Measurements from ENCODE around the gene ZNF212. TPM values are rescaled to one million over a fixed set of nuclear protein-coding genes. Genes with fewer than 3 reads are reported as not detected.

ZNF212 gene
- total and polyA plus RNA-seq, 9 of the 15 experiments (the other 6 are each of a cell fraction or from before 2014, with no cell fraction given): 1.8 to 21.4 (median 7.2) TPM

- Histone ChIP-seq H3K4me1 (replicated peaks in 1 of 2; ENCODE audit: control insufficient read depth in 2 of 2, insufficient read depth in 2 of 2, low read length in 2 of 2) (peaks cover 0 to 21% of the 10 kb centered on the region in 2 experiments; a peak in 2 of 5 replicates), H3K27me3 (ENCODE audit: control insufficient read depth in 2 of 2, insufficient read depth in 2 of 2, low read length in 2 of 2) (peaks cover 9 to 89% of the 10 kb centered on the region in 2 experiments; a peak in 4 of 5 replicates), H3K27ac (ENCODE audit: extremely low read depth, low read depth, low read length) (no peak overlapping the region), H3K36me3 (ENCODE audit: control insufficient read depth, insufficient read depth, low read length) (no peaks in the 10 kb centered on the region), H3K9me1 (ENCODE audit: control insufficient read depth, insufficient read depth, low read length) (peaks cover 4% of the 10 kb centered on the region), H2AFZ (ENCODE audit: low read depth, low read length) (no peak overlapping the region), H3K9ac (ENCODE audit: insufficient read depth in 1 of 2, low read depth in 2 of 2, low read length in 2 of 2) (peak overlapping the region in 1 of 2 experiments; percentile 38; a peak in 2 of 4 replicates), H3K4me2 (ENCODE audit: insufficient read depth, low read length) (no peak overlapping the region), H3K79me2 (ENCODE audit: control insufficient read depth, insufficient read depth, low read length) (no peaks in the 10 kb centered on the region), H3K4me3 (no peak overlapping the region), H4K20me1 (replicated peaks; ENCODE audit: control insufficient read depth, insufficient read depth, low read length) (no peaks in the 10 kb centered on the region), H3K9me3 (replicated peaks; ENCODE audit: control insufficient read depth, insufficient read depth, low read depth, low read length) (no peaks in the 10 kb centered on the region)
- intact Hi-C loops (cut with micrococcal nuclease) (no loop called here), in situ Hi-C loops (cut with MboI) (no loop called here)
- DNase-seq (ENCODE audit: extremely low read depth in 1 of 4, low spot score in 3 of 4): no peak
- no peak for FAIRE-seq
- BruUV-seq (replicated peaks): no TSS peak
- no peak for ATAC-seq
- ChIA-PET POLR2A (interaction anchor here (1.1 kb wide), 1 partner anchor 224 kb away, joined by 7 read pairs; no protein-coding TSS in a partner anchor), CTCF (ENCODE audit: low intra/inter-chr PET ratio) (no interaction called here)
- WGBS (ENCODE audit: insufficient coverage, low coverage, missing lambda C conversion rate): 21% methylated on average over 4 of the region's 4 CpGs
- TF ChIP-seq HNRNPLL (IDR thresholded peaks at IDR 0.05; ENCODE audit: low read depth, low read length, poor library complexity, severe bottlenecking) (no peak), NUFIP1 (IDR thresholded peaks at IDR 0.05; ENCODE audit: partially characterized antibody) (no peak), SIX5 (IDR thresholded peaks at IDR 0.05; ENCODE audit: borderline replicate concordance in 1 of 2, insufficient read depth in 1 of 2, low read depth in 1 of 2, low read length in 2 of 2) (no peak), CAMTA2 (CRISPR knock-in tag; conservative IDR thresholded peaks at IDR 0.05) (no peak), ZC3H4 (CRISPR knock-in tag; IDR thresholded peaks at IDR 0.05; ENCODE audit: borderline replicate concordance) (no peak), MAX (CRISPR knock-in tag; IDR thresholded peaks at IDR 0.05) (0 out of 2 replicates have a peak, but pooled peaks have one; percentile 10), ZNF707 (CRISPR knock-in tag; conservative IDR thresholded peaks at IDR 0.05) (no peak), CCAR2 (IDR thresholded peaks at IDR 0.05; ENCODE audit: low read depth, low read length) (no peak), ZFPM2 (CRISPR knock-in tag; IDR thresholded peaks at IDR 0.05) (no peak), ZNF318 (IDR thresholded peaks at IDR 0.05; ENCODE audit: borderline replicate concordance in 1 of 2, low read depth in 1 of 2) (no peak), ZNF143 (CRISPR knock-in tag; IDR thresholded peaks at IDR 0.05) (0 out of 2 replicates have a peak, but pooled peaks have one; percentile 16), ZNF655 (CRISPR knock-in tag; IDR thresholded peaks at IDR 0.05) (no peak), ZNF12 (CRISPR knock-in tag; IDR thresholded peaks at IDR 0.05) (no peak)
Observed at GRCh38 chr7:149289856-149290255, 50.4 kb downstream of the ZNF212 start.

All from K562 (cell line).